Posterior cingulate gyrus (tissue), 11 donors: ENCODE measurements around the gene NRCAM.

Experiments
- DNase-seq, 10 donors: peaks; one replicate each; pipeline versions ENCODE4 v3.0.0 to v3.0.0-alpha.2; 2020 to 2021; ENCODE audit warnings: mixed read lengths in 3 of 10
- intact Hi-C: fragments of 100-400 bp; cut with DNase I; formaldehyde crosslinking; loops from one replicate; pipeline ENCODE4 v1.15.1; 2023

Gene NRCAM

GRCh38 chr7:108120933-108121332 lies 335.3 kb downstream of the NRCAM start:
- DNase-seq: no peak
- intact Hi-C loops: no loop called here

- DNase-seq: no peak
- intact Hi-C loops: no loop called here
Observed at GRCh38 chr7:108120196-108120595, 336.0 kb downstream of the NRCAM start.

- DNase-seq: no peak
Observed at GRCh38 chr7:108118959-108119358, 337.3 kb downstream of the NRCAM start.

GRCh38 chr7:108114117-108114841 lies 342.0 kb downstream of the NRCAM start:
- intact Hi-C loops: no loop called here
- no peak for DNase-seq

More at GRCh38 chr7:108118959-108119358, 337.3 kb downstream of the NRCAM start:
- intact Hi-C loops: no loop called here

DNA sequence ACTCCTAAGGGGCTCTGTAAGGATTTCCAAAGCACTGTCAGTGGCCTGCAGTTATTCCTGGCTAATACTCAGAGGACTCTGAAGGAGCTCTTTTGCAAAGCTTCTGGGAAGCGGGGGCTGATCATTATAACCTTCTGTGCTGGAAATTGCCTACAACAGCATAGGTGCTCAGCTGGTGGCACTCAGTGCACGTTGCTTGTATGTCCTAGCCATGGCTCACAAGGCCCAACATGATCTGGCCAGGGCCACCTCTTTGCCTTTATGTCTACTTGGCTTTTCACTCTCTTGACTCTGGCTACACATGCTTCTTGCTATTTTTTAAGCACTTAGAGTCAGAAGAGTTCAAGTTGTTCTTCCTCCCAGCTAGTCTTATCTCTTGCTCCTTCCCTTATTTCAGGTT lies 343.6 kb downstream of the NRCAM start:
- intact Hi-C loops: no loop called here
- DNase-seq: no peak

GRCh38 chr7:108109221-108109908 lies 346.9 kb downstream of the NRCAM start:
- peak in 1 of 10 donors; percentile 15 for DNase-seq
- intact Hi-C loops: loop anchor here (5.0 kb wide), 1 partner anchor 38 kb away; no protein-coding TSS in a partner anchor

DNA sequence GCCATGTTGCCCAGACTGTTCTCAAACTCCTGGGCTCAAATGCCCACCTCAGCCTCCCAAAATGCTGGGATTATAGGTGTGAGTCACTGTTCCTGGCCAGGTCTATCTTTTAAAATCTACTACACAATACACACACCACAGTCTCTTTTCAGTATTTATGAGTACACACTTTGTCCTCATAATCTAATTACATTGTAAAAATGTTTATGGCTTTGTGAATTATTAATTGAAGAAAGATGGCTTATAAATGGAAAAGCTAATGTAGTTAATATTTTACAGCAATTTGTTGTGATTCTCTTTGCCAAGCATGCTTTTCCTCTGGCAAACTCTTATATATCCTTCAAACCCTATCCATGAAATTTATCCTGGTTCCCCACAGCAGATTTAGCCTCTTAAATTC lies 348.1 kb downstream of the NRCAM start:
- intact Hi-C loops: loop anchor here (5.0 kb wide), 1 partner anchor 39 kb away; no protein-coding TSS in a partner anchor
- DNase-seq: no peak

GRCh38 chr7:108104324-108104723 lies 351.9 kb downstream of the NRCAM start:
- DNase-seq: no peak
- intact Hi-C loops: no loop called here

- DNase-seq: no peak
- intact Hi-C loops: no loop called here
Observed at GRCh38 chr7:108103558-108104298, 352.5 kb downstream of the NRCAM start.

GRCh38 chr7:108102671-108103312 lies 353.4 kb downstream of the NRCAM start:
- intact Hi-C loops: no loop called here
- DNase-seq: no peak

DNA sequence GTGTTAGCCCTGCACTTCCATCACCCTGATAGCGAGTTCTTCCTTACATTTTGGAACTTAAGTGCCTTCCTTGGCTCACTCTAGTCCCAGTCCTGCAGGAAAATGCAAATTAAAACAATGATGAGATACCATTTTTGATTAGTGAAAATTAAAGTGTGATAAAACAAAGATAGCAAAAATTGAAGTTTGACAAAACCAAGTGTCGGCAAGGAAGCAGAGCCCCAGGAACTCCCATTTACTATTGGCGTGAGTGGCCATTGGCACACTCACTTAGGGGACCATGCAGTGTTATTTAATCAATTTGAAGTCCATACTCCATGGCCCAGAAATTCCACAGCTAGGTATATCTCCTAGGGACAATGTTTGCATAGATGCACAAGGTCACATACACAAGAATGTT lies 354.5 kb downstream of the NRCAM start:
- intact Hi-C loops: no loop called here
- DNase-seq: no peak

- intact Hi-C loops: no loop called here
- DNase-seq: no peak
Observed at GRCh38 chr7:108099713-108100112, 356.5 kb downstream of the NRCAM start.

- intact Hi-C loops: no loop called here
- no peak for DNase-seq
Observed at GRCh38 chr7:108097703-108098102, 358.5 kb downstream of the NRCAM start.
